Suprapubic skin (tissue), 3 donors: ENCODE measurements around the gene RPL13.

Experiments
- CTCF ChIP-seq, 2 donors: fragments of 200-600 bp in 1 of 2; fragments of 450-650 bp in 1 of 2; sonication (generic) in 1 of 2; IDR thresholded peaks; one replicate each; pipeline ENCODE4 v1.5.1; 2016 to 2019; ENCODE audit warnings: antibody characterized with exemption in 2 of 2, mild to moderate bottlenecking in 1 of 2, moderate library complexity in 1 of 2
- EP300 ChIP-seq: sonication (generic); formaldehyde crosslinking; IDR thresholded peaks from one replicate; pipeline ENCODE4 v1.6.1; 2017; ENCODE audit warnings: antibody characterized with exemption
- POLR2A ChIP-seq, 2 donors: fragments of 450-650 bp; IDR thresholded peaks; one replicate each; pipeline ENCODE4 v1.6.1; 2017; ENCODE audit warnings: antibody characterized with exemption in 2 of 2, mild to moderate bottlenecking in 2 of 2, moderate library complexity in 2 of 2

GRCh38 chr16:89582614-89583196 is 22.2 kb downstream of the RPL13 start:
- TF ChIP-seq CTCF (IDR thresholded peaks at IDR 0.05) (no peak), POLR2A (IDR thresholded peaks at IDR 0.05) (no peak), EP300 (no peak)
